Endometrial microvascular endothelial cells (primary cell): ENCODE data around the gene DGCR6. TPM values are rescaled to one million over a fixed set of nuclear protein-coding genes. Genes with fewer than 3 reads are reported as not detected.
"Not testable (repeated sequence)": the region's sequence is repeated elsewhere in the genome, so short reads cannot be mapped to it uniquely, and the experiment has no call there.

Experiments used
- in situ Hi-C: cut with HindIII; loops from 2 replicates; pipeline ENCODE4 v1.10.0; 2017; ENCODE audit warnings: low sequenced_read_pairs, low pct_unique_long_range_greater_than_20kb; ENCODE audit errors: inconsistent ontology term
- total RNA-seq: library from RNA; depleted of rRNA; stranded (reverse); fragments of >200 nt; gene quantifications from one replicate; pipeline ENCODE4 v1.2.3, GENCODE V29; 2015; ENCODE audit errors: inconsistent ontology term

DGCR6 gene
- total RNA-seq, 1 donor from 2014 or later, result 2.4 TPM

GRCh38 chr22:18957621-18958320 lies 51.7 kb downstream of the DGCR6 start:
- in situ Hi-C loops, result not testable (repeated sequence)

GRCh38 chr22:18958321-18958705 lies 52.2 kb downstream of the DGCR6 start:
- in situ Hi-C loops, result not testable (repeated sequence)

- in situ Hi-C loops, result not testable (repeated sequence)
Observed at GRCh38 chr22:18958738-18959137, 52.6 kb downstream of the DGCR6 start.

GRCh38 chr22:18959266-18959665 lies 53.1 kb downstream of the DGCR6 start:
- in situ Hi-C loops, result not testable (repeated sequence)

- in situ Hi-C loops, result not testable (repeated sequence)
Observed at GRCh38 chr22:18959741-18960140, 53.6 kb downstream of the DGCR6 start.

- in situ Hi-C loops, result not testable (repeated sequence)
Observed at GRCh38 chr22:18960166-18960820, 54.2 kb downstream of the DGCR6 start.

- in situ Hi-C loops, result not testable (repeated sequence)
Observed at GRCh38 chr22:18961201-18961600, 55.1 kb downstream of the DGCR6 start.

Other genes starting within 250 kb of the DGCR6 start
- not detected for gene PRODH, start 30.0 kb downstream of the DGCR6 start, total RNA-seq
- 40.7 TPM for gene DGCR2, start 216.1 kb downstream of the DGCR6 start, total RNA-seq
- gene TSSK2, start 225.0 kb downstream of the DGCR6 start, total RNA-seq, result not detected
- gene ESS2, start 238.3 kb downstream of the DGCR6 start, total RNA-seq, result 20.4 TPM
- gene GSC2, start 244.0 kb downstream of the DGCR6 start, total RNA-seq, result not detected